Measurements from ENCODE around the gene PCBP1. TPM values are rescaled to one million over a fixed set of nuclear protein-coding genes. Genes with fewer than 3 reads are reported as not detected.
A peak's percentile ranks its signal among the peaks of the same experiment; 100 is the strongest.

PCBP1 gene
- total RNA-seq, 4 donors from 2014 or later: 103 to 189 (median 149) TPM

DNA sequence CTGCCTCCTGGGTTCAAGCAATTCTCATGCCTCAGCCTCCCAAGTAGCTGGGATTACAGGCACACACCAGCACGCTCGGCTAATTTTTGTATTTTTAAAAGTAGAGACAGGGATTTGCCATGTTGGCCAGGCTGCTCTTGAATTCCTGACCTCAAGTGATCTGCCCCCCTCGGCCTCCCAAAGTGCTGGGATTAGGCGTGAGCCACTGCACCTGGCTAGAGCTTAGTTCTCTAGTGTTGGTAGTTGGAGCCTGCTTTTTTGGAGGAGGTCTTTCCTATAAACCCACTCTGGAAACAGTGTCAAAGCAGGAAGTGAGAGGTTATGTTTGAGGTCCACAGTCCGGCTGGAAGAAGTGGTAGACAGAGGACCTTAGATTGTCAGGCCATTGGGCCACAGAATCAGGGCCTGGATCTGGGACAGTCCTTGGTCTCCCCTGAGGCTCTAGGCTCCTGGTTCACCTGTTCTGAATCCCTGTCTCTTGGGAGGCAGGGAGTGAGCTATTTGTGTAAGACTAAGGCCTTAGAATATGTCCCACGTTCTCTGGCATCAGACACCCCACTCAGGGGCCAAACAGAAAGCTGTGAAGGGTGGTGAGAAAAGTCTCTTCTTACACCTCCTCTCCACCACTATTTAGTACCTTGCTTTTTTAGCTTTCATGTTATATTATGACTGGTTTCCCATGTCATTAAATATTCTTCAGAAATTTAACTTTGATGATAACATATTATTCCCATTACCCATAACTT is 34.5 kb downstream of the PCBP1 start:
- no peaks in the 10 kb centered on the region for H3K36me3 ChIP-seq
- peaks cover 0 to 32% (median 21%) of the 10 kb centered on the region in 4 donors for H3K4me1 ChIP-seq
- in situ Hi-C loops (cut with MboI; ENCODE audit: low pct_ligation_motif_present in 1 of 4, low pct_unique_long_range_greater_than_20kb in 1 of 4, low sequenced_read_pairs in 3 of 4): no loop called here
- WGBS, 2 donors (ENCODE audit: low coverage in 1 of 2): 74% methylated on average over 6 of the region's 6 CpGs; no CpG with 5 or more reads in 1 of the 2 donors
- H3K4me3 ChIP-seq: no peak overlapping the region
- intact Hi-C loops (cut with DNase I; ENCODE audit: low total_unique reads): no loop called here
- H3K9me3 ChIP-seq: no peaks in the 10 kb centered on the region
- peak overlapping the region; percentile 28 to 58 (median 50) for H3K27ac ChIP-seq
- TF ChIP-seq POLR2A (IDR thresholded peaks at IDR 0.05): no peak
- no peak for TF ChIP-seq EP300 (IDR thresholded peaks at IDR 0.05; ENCODE audit: low read depth)
- no peak for DNase-seq
- H3K27me3 ChIP-seq: no peaks in the 10 kb centered on the region

DNA sequence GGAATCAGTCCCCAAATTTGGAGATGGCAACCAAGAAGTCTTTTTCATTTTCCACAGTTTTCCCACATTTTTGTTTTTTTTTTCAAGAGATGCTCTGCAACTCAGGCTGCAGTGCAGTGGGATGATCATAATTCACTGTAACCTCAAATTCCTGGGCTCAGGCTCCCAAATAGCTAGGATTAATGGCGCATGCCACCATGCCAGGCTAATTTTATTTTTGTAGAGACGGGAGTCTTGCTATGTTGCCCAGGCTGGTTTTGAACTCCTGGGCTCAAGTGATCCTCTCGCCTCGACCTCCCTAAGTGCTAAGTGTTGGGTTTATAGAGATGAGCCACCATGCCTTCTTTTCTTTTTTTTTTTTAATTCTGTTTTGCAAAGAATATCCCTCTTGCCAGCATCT is 35.2 kb downstream of the PCBP1 start:
- Histone ChIP-seq H3K9me3 (no peaks in the 10 kb centered on the region), H3K4me1 (peaks cover 0 to 36% (median 21%) of the 10 kb centered on the region in 4 donors), H3K4me3 (no peak overlapping the region), H3K27ac (peak overlapping the region; percentile 94 to 99 (median 96)), H3K36me3 (no peaks in the 10 kb centered on the region), H3K27me3 (no peaks in the 10 kb centered on the region)
- intact Hi-C loops (cut with DNase I; ENCODE audit: low total_unique reads) (no loop called here), in situ Hi-C loops (cut with MboI; ENCODE audit: low pct_ligation_motif_present in 1 of 4, low pct_unique_long_range_greater_than_20kb in 1 of 4, low sequenced_read_pairs in 3 of 4) (no loop called here)
- no peak for DNase-seq
- 86 to 88% methylated on average over 1 to 4 of the region's 4 CpGs for WGBS, 2 donors (ENCODE audit: low coverage in 1 of 2)
- TF ChIP-seq EP300 (IDR thresholded peaks at IDR 0.05; ENCODE audit: low read depth) (no peak), POLR2A (IDR thresholded peaks at IDR 0.05) (no peak), POLR2AphosphoS5 (IDR thresholded peaks at IDR 0.05) (no peak)
- TF ChIP-seq, protein P1, sequence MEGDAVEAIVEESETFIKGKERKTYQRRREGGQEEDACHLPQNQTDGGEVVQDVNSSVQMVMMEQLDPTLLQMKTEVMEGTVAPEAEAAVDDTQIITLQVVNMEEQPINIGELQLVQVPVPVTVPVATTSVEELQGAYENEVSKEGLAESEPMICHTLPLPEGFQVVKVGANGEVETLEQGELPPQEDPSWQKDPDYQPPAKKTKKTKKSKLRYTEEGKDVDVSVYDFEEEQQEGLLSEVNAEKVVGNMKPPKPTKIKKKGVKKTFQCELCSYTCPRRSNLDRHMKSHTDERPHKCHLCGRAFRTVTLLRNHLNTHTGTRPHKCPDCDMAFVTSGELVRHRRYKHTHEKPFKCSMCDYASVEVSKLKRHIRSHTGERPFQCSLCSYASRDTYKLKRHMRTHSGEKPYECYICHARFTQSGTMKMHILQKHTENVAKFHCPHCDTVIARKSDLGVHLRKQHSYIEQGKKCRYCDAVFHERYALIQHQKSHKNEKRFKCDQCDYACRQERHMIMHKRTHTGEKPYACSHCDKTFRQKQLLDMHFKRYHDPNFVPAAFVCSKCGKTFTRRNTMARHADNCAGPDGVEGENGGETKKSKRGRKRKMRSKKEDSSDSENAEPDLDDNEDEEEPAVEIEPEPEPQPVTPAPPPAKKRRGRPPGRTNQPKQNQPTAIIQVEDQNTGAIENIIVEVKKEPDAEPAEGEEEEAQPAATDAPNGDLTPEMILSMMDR (IDR thresholded peaks at IDR 0.05): no peak

DNA sequence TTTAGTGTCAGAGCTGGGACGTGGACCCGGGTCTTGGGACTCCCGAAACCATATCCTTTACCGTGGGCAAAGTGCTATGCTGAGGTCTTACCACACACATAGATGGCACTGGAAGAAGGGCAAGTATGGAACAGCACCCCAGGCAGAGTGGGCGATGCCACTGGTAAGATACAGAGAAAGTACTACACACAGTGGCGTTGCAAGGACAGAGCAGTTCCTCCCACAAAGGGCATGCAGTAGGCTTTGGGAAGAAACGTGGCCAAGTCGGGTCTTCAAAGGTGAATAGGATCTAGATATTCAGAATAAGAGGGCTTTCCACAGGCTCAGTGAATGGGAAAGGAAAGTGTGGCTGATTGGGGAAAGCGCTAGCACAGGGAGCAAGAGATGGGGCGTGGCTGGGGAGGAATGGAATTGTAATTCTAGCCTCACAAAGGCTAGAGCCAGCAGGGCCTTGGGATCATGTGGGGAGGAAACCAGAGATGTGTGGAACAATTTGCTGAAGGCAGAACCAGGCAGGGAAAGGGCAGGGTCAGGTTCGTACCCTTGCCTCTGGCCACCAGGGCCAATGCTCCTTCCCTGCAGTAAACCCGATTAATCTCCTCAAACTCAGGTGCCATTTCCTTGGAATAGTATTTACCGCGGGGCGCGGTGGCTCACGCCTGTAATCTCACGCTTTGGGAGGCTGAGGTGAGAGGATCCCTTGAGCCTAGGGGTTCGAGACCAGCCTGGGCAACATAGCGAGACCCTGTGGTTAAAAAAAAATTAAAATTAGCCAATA is 36.0 kb downstream of the PCBP1 start:
- Histone ChIP-seq H3K4me3 (peak overlapping the region in 3 of 4 donors; percentile 53 to 66 (median 64)), H3K9me3 (no peaks in the 10 kb centered on the region), H3K27me3 (no peaks in the 10 kb centered on the region), H3K27ac (peak overlapping the region; percentile 94 to 99 (median 96)), H3K36me3 (no peaks in the 10 kb centered on the region), H3K4me1 (peaks cover 0 to 39% (median 21%) of the 10 kb centered on the region in 4 donors)
- intact Hi-C loops (cut with DNase I; ENCODE audit: low total_unique reads) (no loop called here), in situ Hi-C loops (cut with MboI; ENCODE audit: low pct_ligation_motif_present in 1 of 4, low pct_unique_long_range_greater_than_20kb in 1 of 4, low sequenced_read_pairs in 3 of 4) (no loop called here)
- DNase-seq: peak; percentile 43
- WGBS, 2 donors (ENCODE audit: low coverage in 1 of 2): 62 to 73% methylated on average over 3 to 20 of the region's 20 CpGs
- TF ChIP-seq POLR2A (IDR thresholded peaks at IDR 0.05) (no peak), EP300 (IDR thresholded peaks at IDR 0.05; ENCODE audit: low read depth) (no peak), POLR2AphosphoS5 (IDR thresholded peaks at IDR 0.05) (no peak)
- TF ChIP-seq, protein P1 (IDR thresholded peaks at IDR 0.05): no peak

DNA sequence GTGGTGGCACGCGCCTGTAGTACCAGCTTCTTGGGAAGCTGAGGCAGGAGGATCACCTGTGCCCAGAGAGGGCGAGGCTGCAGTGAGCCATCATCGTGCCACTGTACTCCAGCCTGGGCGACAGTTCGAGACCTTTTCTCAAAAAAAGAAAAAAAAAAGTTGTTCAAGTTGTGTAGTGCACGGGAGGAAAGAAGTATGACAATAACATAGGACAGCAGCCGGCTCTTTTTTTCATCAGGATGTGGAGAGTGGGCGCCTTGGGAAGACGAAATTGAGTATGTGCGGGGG is 36.5 kb downstream of the PCBP1 start:
- no peaks in the 10 kb centered on the region for H3K27me3 ChIP-seq
- H3K27ac ChIP-seq: peak overlapping the region; percentile 94 to 99 (median 96)
- H3K9me3 ChIP-seq: no peaks in the 10 kb centered on the region
- no peaks in the 10 kb centered on the region for H3K36me3 ChIP-seq
- peaks cover 0 to 35% (median 21%) of the 10 kb centered on the region in 4 donors for H3K4me1 ChIP-seq
- intact Hi-C loops (cut with DNase I; ENCODE audit: low total_unique reads) (no loop called here), in situ Hi-C loops (cut with MboI; ENCODE audit: low pct_ligation_motif_present in 1 of 4, low pct_unique_long_range_greater_than_20kb in 1 of 4, low sequenced_read_pairs in 3 of 4) (no loop called here)
- peak overlapping the region in 3 of 4 donors; percentile 53 to 66 (median 64) for H3K4me3 ChIP-seq
- TF ChIP-seq, protein P1 (IDR thresholded peaks at IDR 0.05): no peak
- TF ChIP-seq POLR2AphosphoS5 (IDR thresholded peaks at IDR 0.05) (no peak), POLR2A (IDR thresholded peaks at IDR 0.05) (no peak), EP300 (IDR thresholded peaks at IDR 0.05; ENCODE audit: low read depth) (no peak)
- WGBS, 2 donors (ENCODE audit: low coverage in 1 of 2): 21 to 27% methylated on average over 10 to 11 of the region's 11 CpGs
- DNase-seq: no peak

Measured in transverse colon (tissue), 4 donors.